T follicular helper cell (primary cell): ENCODE data around the gene RGL2.
"Not testable (repeated sequence)": the region's sequence is repeated elsewhere in the genome, so short reads cannot be mapped to it uniquely, and the experiment has no call there.

Experiments used
- DNase-seq: peaks from one replicate; pipeline ENCODE4 v3.0.0-alpha.2; 2020; ENCODE audit warnings: low read depth
- total RNA-seq, 2 experiments: gene quantifications; one replicate each; lab custom pipeline; 2026; lab: John Stamatoyannopoulos, UW

RGL2 gene, protein sequence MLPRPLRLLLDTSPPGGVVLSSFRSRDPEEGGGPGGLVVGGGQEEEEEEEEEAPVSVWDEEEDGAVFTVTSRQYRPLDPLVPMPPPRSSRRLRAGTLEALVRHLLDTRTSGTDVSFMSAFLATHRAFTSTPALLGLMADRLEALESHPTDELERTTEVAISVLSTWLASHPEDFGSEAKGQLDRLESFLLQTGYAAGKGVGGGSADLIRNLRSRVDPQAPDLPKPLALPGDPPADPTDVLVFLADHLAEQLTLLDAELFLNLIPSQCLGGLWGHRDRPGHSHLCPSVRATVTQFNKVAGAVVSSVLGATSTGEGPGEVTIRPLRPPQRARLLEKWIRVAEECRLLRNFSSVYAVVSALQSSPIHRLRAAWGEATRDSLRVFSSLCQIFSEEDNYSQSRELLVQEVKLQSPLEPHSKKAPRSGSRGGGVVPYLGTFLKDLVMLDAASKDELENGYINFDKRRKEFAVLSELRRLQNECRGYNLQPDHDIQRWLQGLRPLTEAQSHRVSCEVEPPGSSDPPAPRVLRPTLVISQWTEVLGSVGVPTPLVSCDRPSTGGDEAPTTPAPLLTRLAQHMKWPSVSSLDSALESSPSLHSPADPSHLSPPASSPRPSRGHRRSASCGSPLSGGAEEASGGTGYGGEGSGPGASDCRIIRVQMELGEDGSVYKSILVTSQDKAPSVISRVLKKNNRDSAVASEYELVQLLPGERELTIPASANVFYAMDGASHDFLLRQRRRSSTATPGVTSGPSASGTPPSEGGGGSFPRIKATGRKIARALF
- total RNA-seq, result 15.3 to 66.2 reads per million in 2 experiments

DNA sequence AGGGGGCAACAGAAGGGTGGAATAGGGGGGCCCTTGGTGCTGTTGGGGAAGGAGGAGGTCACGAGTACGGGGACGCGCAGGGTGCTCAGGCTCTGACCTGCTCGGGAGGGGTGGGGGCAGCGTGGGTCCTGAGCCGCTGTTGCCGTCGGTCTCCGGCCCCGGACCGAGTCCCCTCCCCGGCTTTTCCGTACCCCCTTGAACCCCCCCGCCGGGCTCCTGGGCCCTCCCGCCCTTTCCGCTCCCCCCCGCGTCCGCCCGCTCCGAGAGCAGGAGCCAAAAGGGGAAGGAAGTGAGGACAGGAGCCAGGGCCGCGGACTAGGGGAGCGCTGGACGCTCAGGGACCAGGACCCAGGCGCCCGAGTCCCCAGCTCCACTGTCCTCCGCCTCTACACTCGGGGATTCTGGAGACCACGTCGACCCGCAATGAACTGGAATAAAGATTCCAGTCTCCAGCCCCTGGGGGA lies at the start of gene RGL2:
RGL2 (minus strand) TSS at position 170 of the 464 bp plus-strand sequence. CDS start 332 bp downstream, outside the sequence.
- DNase-seq, result peak; percentile 54

DNA sequence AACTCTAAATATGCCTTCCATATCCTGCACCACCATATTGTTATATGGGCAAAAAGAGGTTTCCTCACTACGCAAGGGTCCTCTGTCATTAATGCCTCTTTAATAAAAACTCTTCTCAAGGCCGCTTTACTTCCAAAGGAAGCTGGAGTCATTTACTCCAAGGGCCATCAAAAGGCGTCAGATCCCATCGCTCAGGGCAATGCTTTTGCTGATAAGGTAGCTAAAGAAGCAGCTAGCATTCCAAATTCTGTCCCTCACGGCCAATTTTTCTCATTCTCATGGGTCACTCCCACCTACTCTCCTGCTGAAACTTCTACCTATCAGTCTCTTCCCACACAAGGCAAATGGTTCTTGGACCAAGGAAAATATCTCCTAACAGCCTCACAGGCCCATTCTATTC lies 49.1 kb upstream of the RGL2 start:
- DNase-seq, result no peak

DNA sequence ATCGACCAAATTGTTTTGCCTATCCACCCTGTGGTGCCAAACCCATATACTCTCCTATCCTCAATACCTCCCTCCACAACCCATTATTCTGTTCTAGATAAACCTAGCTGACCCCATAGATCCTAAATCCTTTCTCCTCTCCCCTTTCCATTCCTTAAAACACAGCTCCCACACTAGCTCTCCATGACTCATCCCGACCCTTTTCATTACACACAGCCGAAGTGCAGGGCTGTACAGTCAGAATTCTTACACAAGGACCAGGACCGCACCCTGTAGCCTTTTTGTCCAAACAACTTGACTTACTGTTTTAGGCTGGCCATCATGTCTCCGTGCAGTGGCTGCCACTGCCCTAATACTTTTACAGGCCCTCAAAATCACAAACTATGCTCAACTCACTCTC lies 48.2 kb upstream of the RGL2 start:
- DNase-seq, result not testable (repeated sequence)

DNA sequence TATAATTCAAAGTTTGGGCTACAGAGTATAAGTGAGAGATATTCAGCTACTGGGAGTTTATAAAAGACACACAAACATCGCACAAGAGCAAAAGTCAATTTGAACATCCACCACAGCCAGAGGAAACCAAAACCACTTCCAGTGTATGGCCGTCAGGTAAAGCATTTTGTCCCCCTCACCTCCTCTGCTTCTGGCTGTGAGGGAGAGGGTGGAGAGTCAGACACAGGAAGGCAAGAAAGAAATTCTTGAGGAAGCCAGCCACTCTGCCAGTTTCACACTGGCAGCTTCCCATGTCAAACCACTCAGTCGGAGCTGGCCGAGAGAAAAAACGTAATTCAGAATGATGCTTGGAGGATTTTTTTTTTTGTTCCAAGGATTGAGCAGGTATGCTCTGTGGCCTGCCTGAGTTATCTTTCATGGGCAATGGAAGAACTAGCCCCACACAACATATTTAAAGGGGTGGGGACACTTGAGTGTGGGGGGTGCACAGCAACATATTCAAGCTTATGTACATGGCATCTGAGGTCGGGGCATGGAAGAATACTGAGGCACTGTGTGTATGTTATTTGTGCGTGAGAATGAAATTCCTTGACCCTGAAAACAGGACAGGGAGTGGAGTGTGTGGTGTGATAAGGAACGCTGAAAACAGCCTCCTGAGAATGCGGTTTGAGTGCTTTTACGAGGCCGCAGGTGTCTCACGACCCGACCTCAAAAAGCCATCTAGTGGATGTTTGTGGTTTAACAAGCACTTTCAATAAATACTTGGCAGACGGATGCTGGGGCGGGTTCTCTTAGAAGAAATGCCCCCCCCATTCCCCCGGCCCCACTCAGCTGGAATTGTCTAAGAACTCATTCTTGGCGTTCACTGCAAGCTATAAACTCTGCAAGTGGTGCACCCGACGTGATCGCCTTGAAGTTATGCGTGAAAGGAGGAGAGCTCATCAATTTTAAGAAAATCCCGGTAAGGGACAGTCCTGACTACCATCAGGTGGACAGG lies 46.3 kb upstream of the RGL2 start:
- DNase-seq, result peak; percentile 54

DNA sequence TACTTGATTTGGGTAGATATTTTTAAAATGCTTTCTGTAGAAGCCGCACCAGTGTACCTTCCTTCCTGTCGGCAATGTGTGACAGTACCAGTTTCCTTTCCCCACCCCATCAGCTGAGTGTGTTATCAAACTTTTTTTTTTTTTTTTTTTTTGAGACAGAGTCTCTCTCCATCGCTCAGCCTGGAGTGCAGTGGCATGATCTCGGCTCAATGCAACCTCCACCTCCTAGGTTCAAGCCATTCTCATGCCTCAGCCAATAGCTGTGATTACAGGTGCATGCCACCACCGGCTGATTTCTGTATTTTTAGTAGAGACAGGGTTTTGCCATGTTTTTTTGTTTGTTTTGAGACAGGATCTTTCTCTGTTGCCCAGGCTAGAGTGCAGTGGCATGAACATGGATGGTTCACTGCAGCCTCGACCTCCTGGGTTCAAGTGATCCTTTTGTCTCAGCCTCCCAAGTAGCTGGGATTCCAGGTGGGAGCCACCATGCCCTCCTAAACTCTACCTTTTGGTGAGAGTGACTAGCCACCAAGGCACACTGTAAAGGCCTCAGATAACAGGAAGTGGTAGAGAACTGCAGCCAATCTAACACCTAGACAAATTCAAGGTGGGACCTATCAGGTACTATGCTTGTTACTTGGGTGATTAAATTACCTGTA lies 45.3 kb upstream of the RGL2 start:
- DNase-seq, result peak; percentile 61

DNA sequence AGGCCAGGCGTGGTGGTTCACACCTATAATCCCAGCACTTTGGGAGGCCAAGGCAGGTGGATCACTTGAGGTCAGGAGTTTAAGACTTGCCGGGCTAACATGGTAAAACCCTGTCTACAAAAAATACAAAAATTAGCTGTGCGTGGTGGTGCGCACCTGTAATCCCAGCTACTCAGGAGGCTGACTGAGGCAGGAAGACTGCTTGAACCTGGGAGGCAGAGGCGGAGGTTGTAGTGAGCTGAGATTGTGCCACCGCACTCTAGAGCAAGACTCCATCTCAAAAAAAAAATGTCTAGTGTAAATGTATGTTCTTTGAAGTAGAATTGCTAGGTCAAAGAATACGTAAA lies 44.8 kb upstream of the RGL2 start:
- not testable (repeated sequence) for DNase-seq

DNA sequence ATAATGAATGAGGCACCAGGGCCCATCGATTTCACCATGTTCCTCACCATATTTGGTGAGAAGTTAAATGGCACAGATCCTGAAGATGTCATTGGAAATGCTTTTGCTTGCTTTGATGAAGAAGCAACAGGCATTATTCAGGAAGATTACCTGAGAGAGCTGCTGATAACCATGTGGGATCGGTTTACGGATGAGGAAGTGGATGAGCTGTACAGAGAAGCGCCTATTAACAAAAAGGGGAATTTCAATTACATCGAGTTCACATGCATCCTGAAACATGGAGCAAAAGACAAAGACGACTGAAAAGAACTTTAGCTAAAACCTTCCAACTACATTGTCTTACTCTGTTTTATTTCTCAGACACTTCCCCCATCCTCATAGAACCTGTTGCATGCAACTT lies 40.5 kb upstream of the RGL2 start:
- DNase-seq, result no peak

DNA sequence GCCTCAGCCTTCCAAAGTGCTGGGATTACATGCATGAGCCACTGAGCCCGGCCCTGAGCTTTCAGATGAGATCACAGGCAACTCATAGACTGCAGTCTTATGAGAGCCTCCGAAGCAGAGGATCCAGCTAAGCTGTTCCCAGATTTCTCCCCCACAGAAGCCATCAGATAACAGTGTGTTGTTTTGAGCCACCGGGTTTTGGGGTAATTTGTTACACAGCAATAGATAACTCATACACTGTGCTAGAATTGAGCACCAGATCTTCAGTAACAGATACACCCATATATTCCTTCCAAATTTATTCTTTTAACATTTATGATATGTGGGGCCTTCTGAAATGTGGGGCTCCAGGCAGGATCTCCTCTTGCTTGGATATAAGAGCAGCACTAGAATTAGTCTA lies 37.8 kb upstream of the RGL2 start:
- DNase-seq, result no peak

DNA sequence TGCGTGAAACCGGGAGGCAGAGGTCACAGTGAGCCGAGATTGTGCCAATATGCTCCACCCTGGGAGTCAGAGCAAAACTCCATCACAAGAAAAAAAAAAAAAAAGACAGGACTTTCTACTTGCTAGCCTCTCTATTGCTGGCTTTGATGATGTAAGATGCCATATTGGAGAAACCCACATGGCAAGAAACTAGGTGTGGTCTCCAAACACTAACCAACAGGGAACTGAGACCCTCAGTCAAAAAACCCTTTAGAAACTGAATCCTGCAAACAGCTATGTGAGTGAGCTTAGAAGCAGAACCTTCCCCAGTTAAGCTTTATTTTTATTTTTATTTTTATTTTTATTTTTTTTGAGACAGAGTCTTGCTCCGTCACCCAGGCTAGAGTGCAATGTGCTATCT lies 37.2 kb upstream of the RGL2 start:
- no peak for DNase-seq

DNA sequence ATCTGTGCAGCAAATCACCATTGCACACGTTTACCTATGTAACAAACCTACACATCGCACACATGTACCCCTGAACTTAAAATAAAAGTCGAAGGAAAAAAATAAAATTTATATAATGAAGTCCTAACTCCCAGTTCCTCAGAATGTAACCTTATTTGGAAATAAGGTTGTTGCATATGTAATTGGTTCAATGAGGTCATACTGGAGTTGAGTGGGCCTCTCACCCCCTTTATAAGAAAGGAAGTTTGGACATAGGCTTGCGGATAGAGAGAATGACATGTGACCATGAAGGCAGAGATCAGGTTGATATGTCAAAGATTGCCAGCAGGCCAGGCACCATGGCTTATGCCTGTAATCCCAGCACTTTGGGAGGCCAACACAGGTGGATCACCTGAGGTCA lies 34.9 kb upstream of the RGL2 start:
- DNase-seq, result no peak

DNA sequence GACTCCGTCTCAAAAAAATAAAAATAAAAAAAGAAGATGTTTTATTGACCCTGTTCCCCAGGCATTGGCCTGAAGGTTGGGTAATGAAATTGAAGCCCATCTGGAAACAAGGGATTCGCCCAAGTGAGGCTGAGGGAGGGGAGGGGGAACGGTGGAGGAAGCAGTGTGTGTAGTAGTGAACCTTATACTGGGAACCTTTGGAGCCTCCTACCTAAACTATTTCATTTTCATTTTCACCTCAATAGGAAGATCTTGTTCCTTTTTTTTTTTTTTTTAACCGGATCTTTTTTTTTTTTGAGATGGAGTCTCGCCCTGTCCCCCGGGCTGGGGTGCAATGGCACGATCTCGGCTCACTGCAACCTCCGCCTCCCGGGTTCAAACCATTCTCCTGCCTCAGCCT lies 32.0 kb upstream of the RGL2 start:
- DNase-seq, result no peak

DNA sequence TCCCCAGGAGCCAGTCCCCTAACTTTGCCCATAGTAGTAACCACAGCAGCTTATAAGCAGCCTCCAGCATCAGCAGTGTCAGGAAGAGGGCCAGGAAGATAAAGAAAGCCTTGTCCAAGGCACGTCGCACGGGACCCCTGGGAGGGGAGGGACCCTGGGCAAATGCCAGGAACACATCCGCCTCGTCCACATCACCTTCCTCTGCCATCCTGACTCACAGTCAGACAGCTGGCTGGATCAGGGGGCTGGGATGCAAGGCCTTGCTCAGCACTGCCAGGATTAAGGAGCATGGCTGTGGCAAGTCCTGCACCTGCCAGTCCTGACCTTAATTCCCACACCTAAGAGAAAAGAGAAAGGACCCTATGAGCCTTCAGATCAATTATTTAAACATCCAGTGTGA lies 30.3 kb upstream of the RGL2 start:
- no peak for DNase-seq

DNA sequence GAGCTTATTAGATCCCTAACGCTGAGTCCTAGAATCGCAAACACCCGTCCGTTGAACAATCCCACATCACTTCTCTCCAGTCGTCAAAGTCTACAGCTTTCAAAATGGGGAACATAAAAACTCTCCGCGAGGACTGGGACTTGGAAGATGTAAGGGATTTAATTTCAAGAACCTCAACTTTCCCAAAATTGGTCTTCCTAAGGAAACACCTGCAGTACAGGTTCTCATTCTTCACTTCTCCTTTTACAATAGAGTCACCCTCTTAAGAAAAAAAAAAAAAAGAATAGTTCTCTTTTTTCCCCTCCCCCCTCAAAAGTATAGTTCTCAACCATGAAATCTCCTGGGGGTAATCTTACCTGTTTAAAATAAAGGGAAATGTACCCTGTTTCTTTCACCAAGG lies 25.4 kb upstream of the RGL2 start:
- no peak for DNase-seq

DNA sequence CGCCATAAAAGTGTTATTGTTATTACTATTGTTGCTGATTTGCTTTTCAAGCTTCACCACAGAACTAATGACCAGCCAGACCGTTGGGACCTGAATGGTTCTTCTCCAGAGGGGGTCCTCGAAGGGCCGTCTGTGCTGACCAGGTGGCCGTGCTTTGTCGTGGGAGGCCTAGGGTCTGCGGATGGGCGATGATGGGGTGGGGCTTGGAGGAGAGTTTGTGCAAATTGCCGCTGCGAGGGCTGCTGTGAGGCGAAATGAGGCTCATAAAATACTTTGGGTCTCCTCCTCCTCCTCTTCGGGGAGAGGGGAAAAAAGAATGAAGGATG lies 24.8 kb upstream of the RGL2 start:
- no peak for DNase-seq

DNA sequence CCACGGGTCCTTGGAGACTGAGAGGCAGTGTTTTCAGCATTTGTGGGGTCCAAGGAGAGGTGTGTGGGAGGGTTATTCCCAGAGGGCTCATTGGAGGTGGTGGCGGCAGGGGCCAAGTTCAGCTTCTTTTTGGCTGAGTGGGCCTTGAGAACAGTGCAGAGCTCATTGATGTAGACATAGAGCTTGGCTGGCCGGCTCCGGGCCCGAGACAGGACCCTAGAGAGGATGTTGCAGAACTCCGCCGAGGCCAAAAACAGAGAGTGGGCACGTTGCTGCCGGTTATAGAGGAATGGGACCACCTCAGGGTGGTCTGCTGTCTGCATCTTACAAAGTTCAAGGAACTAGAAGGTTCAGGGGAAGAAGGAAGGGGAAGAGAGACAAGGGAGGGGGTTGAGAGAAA lies 22.5 kb upstream of the RGL2 start:
- no peak for DNase-seq

DNA sequence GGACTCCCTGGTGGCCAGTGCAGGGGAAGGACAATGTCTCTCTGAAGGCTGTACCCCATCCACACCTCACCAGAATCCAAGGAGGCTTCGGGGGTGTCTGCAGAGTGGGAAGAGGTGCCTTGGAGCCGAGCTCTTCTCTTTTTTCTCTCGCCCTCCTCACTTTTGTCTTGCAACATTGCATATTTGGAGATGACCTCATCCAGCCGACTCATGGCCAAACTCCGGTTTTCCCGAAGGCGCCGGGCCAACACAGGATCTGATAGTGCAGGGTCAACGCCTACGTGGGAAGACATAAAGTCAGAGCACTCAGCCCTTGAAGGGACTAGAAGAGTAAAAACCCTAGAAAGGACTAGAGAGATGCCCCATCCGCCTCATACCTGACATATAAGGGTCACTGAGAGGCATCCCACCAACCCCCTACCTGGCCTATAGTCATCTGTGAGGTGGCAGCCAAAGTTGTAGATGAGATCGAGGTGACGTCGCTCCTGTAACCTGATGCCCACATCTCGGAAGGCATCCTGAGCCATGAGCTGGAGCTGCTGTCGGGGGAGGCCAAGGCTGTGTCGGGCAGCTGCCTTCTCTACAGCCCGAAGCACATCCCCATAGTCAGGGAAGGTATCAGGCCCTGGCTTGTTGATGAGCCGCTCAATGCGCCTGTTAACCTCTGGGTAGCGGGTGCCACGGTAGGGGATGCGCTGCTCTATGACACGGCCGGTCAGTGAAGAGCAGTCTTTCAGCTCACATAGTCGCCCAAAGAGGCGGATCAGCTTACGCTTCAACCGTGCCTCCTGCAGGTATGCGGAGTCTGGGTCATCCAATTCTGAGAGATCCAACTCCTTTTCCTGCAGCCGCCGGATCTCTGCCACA lies 21.8 kb upstream of the RGL2 start:
- no peak for DNase-seq

DNA sequence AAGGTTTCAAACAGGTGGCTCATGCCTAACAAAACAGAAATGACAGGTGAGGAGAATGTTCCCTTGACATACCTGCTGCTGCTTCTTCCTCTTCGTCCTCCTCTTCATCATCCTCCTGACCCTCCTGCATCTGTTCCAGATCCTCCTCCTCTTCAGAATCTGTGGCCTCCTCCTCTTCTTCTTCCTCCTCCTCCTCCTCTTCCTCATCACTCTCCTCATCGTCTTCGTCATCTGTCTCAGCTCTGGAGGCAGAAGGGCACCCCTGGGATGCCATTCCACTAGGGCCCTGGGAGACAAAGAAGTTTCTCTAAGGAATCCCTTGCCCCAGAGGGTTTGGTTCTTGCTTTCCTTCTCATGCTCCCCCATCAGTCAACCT lies 21.2 kb upstream of the RGL2 start:
- DNase-seq, result no peak

DNA sequence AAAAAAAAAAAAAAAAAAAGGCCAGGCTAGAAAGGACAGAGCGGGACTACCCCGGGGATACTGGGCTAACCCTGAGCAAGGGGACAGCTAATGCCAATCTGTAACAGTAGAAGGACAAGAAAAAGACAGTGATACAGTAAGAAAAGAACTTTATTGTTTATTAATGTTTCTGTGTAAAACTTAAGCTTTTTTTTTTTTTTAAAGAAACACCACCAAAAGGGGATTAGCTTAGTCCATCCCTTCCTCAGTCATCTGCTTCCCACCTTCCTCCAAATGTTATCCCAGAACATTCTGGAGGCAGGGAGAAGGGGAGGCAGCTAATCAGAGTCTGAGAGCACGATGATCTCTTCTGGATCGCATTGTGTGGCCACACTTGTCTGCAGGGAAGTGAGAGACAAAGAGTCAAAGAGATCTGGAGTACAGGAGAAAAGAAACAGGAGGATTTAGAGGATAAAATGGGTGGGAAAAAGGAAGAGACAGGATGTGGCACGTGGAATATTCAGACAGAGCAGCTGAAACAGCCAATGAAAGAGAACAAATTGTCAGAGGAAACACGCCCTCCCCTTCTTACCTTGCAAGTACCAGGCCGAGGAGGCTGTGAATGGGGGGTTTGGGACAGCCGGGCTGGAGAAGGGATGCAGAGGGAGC lies 19.8 kb upstream of the RGL2 start:
- no peak for DNase-seq

DNA sequence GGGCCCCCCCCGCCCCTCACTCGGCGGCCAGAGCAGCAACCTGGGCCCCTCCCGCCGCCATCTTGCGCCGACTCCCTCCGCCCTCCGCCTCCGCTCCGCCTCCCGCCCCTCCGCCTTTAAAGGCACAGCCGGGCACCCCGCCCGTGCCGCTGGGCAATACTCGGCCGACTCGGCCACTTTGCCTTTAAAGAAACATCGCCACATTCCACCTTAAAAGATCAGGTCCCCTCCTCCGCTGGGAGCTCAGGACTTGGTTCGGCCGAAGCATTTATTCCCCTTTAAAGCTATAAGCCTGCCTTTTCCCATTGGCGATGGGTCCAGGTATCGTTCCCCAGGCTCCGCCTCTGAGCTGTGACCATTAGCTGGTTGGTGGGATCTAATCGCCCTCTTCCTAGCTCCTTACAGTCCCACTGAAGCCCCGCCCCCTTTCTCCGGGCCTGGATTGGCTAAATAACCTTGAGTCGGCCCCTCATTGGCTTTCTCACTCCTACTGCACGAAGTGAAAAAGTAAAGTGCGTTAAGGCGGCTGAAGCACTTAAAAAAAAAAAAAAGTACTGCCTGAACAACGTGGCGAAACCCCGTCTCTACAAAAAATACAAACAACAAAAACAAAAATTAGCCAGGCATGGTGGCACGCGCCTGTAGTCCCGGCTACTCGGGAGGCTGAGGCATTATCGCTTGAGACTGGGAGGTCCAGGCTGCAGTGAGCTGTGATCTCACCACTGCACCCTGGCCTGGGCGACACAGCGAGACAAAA lies 19.1 kb upstream of the RGL2 start, which contains the start of gene ZBTB22:
ZBTB22 (minus strand) TSS at position 76 of the 757 bp plus-strand sequence. CDS start 828 bp downstream, outside the sequence.
- peak; percentile 93 for DNase-seq

DNA sequence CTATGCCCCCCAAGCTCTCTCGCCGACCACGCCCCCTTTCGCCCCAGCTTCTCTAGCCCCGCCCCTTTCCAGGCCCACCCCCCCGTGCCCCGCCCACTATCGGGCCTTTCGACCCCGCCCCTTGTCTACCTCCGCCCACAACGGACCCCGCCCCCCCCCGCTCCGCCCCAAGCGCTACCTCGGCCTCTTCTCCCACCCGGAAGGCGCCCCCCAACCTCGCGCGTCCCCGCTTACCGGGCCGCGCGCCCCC lies 18.6 kb upstream of the RGL2 start:
- DNase-seq, result no peak
